Nephron progenitor cell (in vitro differentiated cells): ENCODE measurements around the gene LGALS7B.
A peak's percentile ranks its signal among the peaks of the same experiment; 100 is the strongest.
"Not testable (repeated sequence)": the region's sequence is repeated elsewhere in the genome, so short reads cannot be mapped to it uniquely, and the experiment has no call there.

Source experiments
- DNase-seq: peaks from one replicate; pipeline ENCODE4 v3.0.0; 2021
- H3K27ac Mint-ChIP-seq: 2 replicates; pipeline ENCODE4 v1.8.0; 2021; ENCODE audit warnings: mild to moderate bottlenecking, moderate library complexity, mixed read lengths
- H3K27me3 Mint-ChIP-seq: 2 replicates; pipeline ENCODE4 v1.8.0; 2021; ENCODE audit warnings: mild to moderate bottlenecking, low read depth, mixed read lengths; ENCODE audit not compliant: poor library complexity
- H3K36me3 Mint-ChIP-seq: 2 replicates; pipeline ENCODE4 v1.8.0; 2021; ENCODE audit warnings: low read depth, mixed read lengths
- H3K4me1 Mint-ChIP-seq: 2 replicates; pipeline ENCODE4 v1.8.0; 2021; ENCODE audit warnings: mixed read lengths
- H3K4me3 Mint-ChIP-seq: 2 replicates; pipeline ENCODE4 v1.8.0; 2021; ENCODE audit warnings: mild to moderate bottlenecking, moderate library complexity, mixed read lengths
- H3K9me3 Mint-ChIP-seq: 2 replicates; pipeline ENCODE4 v1.8.0; 2021; ENCODE audit warnings: mild to moderate bottlenecking, moderate library complexity, mixed read lengths
- TF ChIP-seq, protein P1 (sequence below): fragments of 200-600 bp; sonication (generic); IDR thresholded peaks from 2 replicates; pipeline ENCODE4 v1.5.0; 2021; ENCODE audit warnings: antibody characterized with exemption

Gene LGALS7B

DNA sequence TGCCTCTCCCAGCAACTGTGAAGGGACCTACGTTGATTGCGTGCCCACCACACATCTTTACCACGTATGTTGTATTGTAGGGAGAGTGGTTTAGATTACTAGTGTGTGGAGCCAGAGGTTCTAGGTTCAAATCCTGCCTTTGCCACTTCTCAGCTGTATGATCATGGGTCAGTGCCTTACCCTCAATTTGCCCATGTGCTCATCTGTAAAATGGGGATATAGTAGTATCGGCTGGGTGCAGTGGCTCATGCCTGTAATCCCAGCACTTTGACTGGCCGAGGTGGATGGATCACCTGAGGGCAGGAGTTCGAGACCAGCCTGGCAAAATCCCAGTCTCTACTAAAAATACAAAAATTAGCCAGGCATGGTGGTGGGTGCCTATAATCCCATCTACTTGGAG lies 24.3 kb downstream of the LGALS7B start:
- Mint-ChIP-seq H3K27ac (no peak overlapping the region), H3K36me3 (peaks cover 21% of the 10 kb centered on the region), H3K27me3 (peaks cover 3% of the 10 kb centered on the region), H3K9me3 (peaks cover 4% of the 10 kb centered on the region), H3K4me3 (no peak overlapping the region), H3K4me1 (peaks cover 8% of the 10 kb centered on the region)
- no peak for DNase-seq
- TF ChIP-seq, protein P1, sequence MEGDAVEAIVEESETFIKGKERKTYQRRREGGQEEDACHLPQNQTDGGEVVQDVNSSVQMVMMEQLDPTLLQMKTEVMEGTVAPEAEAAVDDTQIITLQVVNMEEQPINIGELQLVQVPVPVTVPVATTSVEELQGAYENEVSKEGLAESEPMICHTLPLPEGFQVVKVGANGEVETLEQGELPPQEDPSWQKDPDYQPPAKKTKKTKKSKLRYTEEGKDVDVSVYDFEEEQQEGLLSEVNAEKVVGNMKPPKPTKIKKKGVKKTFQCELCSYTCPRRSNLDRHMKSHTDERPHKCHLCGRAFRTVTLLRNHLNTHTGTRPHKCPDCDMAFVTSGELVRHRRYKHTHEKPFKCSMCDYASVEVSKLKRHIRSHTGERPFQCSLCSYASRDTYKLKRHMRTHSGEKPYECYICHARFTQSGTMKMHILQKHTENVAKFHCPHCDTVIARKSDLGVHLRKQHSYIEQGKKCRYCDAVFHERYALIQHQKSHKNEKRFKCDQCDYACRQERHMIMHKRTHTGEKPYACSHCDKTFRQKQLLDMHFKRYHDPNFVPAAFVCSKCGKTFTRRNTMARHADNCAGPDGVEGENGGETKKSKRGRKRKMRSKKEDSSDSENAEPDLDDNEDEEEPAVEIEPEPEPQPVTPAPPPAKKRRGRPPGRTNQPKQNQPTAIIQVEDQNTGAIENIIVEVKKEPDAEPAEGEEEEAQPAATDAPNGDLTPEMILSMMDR: no peak

DNA sequence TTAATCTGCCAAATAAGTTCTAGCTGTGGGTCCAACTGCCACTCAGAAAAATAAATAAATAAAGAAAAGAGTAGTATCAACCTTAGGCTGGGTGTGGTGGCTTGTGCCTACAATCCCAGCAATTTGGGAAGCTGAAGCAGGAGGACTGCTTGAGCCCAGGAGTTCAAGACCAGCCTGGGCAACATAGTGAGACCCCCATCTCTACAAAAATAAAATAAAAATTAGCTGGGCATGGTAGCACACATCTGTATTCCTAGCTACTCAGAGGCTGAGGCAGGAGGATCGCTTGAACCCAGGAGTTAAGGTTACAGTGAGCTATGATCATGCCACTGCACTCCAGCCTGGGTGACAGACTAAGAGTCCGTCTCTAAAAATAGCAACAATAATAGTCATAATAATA lies 24.9 kb downstream of the LGALS7B start:
- Mint-ChIP-seq H3K4me1 (peaks cover 11% of the 10 kb centered on the region), H3K36me3 (peaks cover 21% of the 10 kb centered on the region)
- not testable (repeated sequence) for H3K27ac Mint-ChIP-seq, H3K27me3 Mint-ChIP-seq, H3K4me3 Mint-ChIP-seq, H3K9me3 Mint-ChIP-seq, DNase-seq

DNA sequence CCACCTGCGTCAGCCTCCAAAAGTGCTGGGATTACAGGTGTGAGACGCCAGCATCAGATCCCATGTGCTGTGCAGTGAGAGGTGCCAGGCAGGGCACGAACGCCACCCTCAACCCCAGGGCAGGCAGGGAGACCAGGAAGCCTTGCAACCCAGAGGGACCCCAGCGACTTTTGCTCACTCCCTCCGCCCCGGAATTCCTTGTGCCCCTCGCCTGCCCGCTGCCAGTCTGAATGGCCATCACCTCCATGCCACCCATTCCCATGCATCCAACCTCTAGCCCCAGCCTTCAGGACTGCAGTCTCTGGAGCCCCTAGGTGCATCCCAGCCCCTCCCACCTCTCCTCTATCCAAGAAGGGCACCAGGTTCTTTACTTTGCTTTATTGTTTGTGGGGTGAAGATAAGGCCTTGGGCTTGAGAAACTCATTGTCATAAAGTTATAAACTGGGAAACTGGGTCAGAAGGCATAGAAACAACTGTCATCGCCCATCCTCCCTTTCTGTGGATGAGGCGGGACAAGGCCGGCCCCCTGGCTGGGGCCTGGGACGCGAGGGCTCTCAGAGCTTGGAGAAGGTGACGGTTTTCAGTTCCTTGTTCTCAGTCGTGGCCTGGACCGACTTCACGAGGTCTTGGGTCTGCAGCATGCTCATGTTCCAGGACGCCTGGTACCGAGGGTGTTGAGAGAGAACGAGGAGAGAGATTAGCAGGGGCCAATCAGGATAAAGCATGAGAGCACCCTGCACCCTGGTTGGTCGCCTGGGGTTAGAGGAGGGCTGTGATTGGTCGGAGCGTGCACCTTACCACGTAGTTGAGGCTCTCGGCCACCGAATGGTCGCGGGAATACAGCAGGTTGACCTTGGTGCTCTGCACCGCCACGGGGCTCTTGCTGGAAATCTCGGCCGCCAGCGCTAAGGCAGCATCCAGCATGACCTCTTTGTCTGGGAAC lies 26.3 kb downstream of the LGALS7B start:
- no peak for DNase-seq
- Mint-ChIP-seq H3K4me3 (no peak overlapping the region), H3K36me3 (peaks cover 30% of the 10 kb centered on the region), H3K27me3 (no peaks in the 10 kb centered on the region), H3K4me1 (peaks cover 22% of the 10 kb centered on the region), H3K27ac (peak overlapping the region; percentile 51), H3K9me3 (no peaks in the 10 kb centered on the region)
- TF ChIP-seq, protein P1: no peak

DNA sequence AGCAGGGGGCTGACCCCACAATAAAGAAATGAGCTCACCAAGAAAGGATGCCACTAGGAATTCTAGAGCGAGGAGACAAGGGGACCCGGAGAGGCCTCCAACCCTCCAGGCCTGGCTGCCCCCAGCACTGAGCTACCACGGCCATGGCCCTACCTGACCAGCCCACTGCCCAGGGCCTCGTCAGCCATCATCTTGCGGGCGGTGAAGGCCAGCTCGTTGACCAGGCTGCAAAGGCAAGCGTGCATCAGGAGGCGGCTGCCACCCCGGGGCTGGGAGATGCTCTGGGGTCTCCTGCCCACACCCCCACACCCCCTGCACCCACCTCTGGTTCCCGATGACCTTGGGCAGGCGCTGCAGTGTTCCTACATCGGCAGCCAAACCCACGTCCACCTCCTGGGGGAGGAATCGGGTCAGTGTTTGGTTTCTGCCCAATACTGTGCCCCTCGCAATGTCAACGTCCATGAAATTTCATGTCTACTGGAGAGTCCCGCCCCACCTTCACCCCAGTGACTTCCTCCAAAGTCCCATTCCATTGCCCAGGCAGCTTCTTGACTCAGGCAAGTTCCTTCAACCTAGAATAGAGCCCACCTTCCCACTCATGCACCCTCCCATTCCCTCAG lies 27.2 kb downstream of the LGALS7B start:
- peaks cover 39% of the 10 kb centered on the region for H3K36me3 Mint-ChIP-seq
- DNase-seq: no peak
- peaks cover 6% of the 10 kb centered on the region for H3K9me3 Mint-ChIP-seq
- no peak overlapping the region for H3K4me3 Mint-ChIP-seq
- TF ChIP-seq, protein P1: no peak
- H3K4me1 Mint-ChIP-seq: peaks cover 29% of the 10 kb centered on the region
- no peak overlapping the region for H3K27ac Mint-ChIP-seq
- H3K27me3 Mint-ChIP-seq: no peaks in the 10 kb centered on the region

DNA sequence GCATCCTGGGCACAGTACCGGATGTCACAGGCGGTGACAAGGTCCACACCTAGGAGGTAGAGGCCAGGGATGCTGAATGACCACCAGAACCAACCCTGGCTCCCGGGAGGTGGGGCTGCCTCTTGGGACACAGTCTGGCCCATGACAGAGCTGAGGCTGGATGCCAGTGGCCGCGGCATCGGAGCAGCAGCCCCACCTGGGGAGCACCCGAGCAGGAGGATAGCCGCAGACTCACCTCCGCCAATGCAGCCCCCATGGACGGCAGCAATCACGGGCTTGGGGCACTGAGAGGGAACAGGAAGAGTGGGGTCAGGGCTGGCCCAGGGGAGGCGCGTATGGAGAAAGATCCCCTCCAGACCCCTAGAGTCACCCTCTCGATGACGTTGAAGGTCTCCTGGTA lies 28.1 kb downstream of the LGALS7B start:
- Mint-ChIP-seq H3K9me3 (peaks cover 6% of the 10 kb centered on the region), H3K27me3 (no peaks in the 10 kb centered on the region), H3K36me3 (peaks cover 44% of the 10 kb centered on the region), H3K4me3 (no peak overlapping the region), H3K4me1 (peaks cover 28% of the 10 kb centered on the region), H3K27ac (no peak overlapping the region)
- DNase-seq: no peak
- TF ChIP-seq, protein P1: no peak

DNA sequence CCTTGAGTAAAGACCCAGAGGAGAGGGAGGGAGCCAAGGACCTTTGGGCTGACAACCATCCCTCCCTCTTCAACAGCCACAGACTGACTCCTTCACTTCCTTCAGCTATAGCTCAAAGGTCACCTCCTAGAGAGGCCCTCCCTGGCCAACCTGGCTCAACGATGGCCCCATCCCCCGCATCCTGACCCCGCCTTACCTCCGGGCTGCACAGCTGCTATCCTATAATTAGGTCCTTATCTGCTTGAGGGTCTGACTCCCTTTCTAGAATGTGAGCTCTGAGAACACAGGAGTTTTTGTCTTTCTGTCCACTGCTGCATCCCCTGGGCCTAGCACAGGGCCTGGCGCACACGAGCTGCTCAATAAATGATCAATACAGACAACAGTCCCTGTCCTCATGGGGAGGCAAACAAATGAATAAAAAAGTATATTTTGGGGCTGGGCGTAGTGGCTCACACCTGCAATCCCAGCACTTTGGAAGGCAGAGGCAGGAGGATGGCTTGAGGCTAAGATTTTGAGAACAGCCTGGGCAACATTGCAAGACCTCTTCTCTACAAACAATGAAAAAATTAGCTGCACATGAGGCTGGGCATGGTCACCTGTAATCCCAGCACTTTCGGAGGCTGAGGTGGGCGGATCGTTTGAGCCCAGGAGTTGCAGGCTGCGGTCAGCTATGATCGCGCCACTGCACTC lies 30.4 kb downstream of the LGALS7B start:
- TF ChIP-seq, protein P1: no peak
- no peaks in the 10 kb centered on the region for H3K27me3 Mint-ChIP-seq
- DNase-seq: no peak
- peaks cover 62% of the 10 kb centered on the region for H3K36me3 Mint-ChIP-seq
- H3K4me3 Mint-ChIP-seq: peak overlapping the region; percentile 43
- H3K9me3 Mint-ChIP-seq: peaks cover 16% of the 10 kb centered on the region
- H3K27ac Mint-ChIP-seq: peak overlapping the region; percentile 97
- H3K4me1 Mint-ChIP-seq: peaks cover 39% of the 10 kb centered on the region

DNA sequence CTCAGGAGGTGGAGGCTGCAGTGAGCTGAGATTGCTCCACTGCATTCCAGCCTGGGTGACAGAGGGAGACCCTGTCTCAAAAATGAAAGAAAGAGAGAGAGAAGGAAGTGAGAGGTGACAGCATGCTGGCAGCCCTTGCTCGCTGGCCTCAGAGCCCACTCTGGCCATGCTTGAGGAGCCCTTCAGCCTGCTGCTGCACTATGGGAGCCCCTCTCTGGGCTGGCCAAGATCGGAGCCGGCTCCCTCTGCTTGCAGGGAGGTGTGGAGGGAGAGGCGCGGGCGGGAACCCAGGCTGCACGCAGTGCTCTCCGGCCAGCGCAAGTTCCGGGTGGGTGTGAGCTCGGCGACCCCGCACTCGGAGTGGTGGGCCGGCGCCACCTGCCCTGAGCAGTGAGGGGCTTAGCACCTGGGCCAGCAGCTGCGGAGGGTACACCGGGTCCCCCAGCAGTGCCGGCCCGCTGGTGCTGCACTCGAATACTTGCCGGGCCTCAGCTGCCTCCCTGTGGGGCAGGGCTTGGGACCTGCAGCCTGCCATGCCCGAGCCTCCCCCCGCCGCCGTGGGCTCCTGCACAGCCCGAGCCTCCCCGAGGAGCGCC lies 32.3 kb downstream of the LGALS7B start:
- not testable (repeated sequence) for H3K4me3 Mint-ChIP-seq, DNase-seq, H3K27ac Mint-ChIP-seq, H3K27me3 Mint-ChIP-seq
- peaks cover 58% of the 10 kb centered on the region for H3K36me3 Mint-ChIP-seq
- H3K4me1 Mint-ChIP-seq: peaks cover 55% of the 10 kb centered on the region
- H3K9me3 Mint-ChIP-seq: peaks cover 16% of the 10 kb centered on the region

DNA sequence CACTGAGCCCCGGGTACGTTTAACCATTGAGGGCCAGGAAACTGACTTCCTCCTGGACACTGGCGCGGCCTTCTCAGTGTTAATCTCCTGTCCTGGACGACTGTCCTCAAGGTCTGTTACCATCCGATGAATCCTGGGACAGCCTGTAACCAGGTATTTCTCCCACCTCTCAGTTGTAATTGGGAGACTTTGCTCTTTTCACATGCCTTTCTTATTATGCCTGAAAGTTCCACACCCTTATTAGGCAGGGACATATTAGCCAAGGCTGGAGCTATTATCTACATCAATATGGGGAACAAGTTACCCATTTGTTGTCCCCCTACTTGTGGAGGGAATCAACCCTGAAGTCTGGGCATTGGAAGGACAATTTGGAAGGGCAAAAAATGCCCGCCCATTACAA lies 36.9 kb downstream of the LGALS7B start:
- H3K27me3 Mint-ChIP-seq, H3K27ac Mint-ChIP-seq, DNase-seq, H3K4me3 Mint-ChIP-seq: not testable (repeated sequence)
- H3K4me1 Mint-ChIP-seq: peaks cover 56% of the 10 kb centered on the region
- H3K9me3 Mint-ChIP-seq: peaks cover 12% of the 10 kb centered on the region
- peaks cover 61% of the 10 kb centered on the region for H3K36me3 Mint-ChIP-seq
